Measurements from ENCODE around the gene NUDT16L1. TPM values are rescaled to one million over a fixed set of nuclear protein-coding genes. Genes with fewer than 3 reads are reported as not detected.

NUDT16L1 gene
- total RNA-seq, 6 experiments from 2014 or later = 17.8 to 36.3 (median 23.0) TPM

DNA sequence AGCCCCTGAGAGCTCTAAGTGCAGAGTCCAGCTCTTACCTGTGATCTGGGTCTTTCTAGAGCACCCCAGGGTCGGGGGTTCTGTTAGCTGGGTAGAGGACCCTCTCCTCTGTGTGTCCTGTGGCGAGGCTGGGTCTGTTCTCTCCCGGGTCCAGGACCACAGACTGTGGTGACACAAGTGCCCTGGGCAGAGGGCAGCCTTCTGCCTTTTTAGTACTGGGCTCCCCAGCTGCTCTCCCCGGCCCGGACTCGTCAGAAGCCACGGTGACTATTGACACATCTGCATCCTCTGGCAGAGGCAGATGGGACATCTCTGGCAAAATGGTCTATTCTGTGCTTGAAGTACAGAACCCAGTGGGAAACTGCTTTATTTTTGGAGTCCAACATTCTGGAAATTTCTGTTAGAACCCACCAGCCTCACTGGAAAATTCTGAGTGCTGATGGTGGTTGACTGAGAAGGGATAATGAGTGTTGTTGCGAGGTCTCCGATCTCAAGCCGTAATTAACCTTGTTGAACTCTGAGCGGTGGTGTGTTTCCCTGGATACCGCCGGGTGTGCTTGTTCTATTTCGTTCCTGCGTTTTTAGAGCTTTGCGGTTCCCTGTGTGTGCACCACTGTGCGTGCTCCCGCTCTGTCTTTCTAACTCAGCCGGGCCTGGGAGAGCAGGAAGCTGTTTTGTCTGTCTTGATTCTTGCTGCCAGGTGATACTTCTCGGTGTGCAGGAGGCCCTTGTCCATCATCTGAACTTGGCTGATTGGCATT is 26.0 kb upstream of the NUDT16L1 start:
- DNase-seq (peak in 1 of 3 donors; percentile 50), ATAC-seq (no peak)
- no peaks in the 10 kb centered on the region for H3K27me3 ChIP-seq
- H3K36me3 ChIP-seq = peaks cover 0 to 44% (median 21%) of the 10 kb centered on the region in 4 donors
- H3K27ac ChIP-seq = peak overlapping the region in 1 of 3 donors; percentile 32
- no peaks in the 10 kb centered on the region for H3K9me3 ChIP-seq
- no peak overlapping the region for H3K4me3 ChIP-seq
- TF ChIP-seq POLR2A (IDR thresholded peaks at IDR 0.05) = no peak
- TF ChIP-seq, protein P1, sequence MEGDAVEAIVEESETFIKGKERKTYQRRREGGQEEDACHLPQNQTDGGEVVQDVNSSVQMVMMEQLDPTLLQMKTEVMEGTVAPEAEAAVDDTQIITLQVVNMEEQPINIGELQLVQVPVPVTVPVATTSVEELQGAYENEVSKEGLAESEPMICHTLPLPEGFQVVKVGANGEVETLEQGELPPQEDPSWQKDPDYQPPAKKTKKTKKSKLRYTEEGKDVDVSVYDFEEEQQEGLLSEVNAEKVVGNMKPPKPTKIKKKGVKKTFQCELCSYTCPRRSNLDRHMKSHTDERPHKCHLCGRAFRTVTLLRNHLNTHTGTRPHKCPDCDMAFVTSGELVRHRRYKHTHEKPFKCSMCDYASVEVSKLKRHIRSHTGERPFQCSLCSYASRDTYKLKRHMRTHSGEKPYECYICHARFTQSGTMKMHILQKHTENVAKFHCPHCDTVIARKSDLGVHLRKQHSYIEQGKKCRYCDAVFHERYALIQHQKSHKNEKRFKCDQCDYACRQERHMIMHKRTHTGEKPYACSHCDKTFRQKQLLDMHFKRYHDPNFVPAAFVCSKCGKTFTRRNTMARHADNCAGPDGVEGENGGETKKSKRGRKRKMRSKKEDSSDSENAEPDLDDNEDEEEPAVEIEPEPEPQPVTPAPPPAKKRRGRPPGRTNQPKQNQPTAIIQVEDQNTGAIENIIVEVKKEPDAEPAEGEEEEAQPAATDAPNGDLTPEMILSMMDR (IDR thresholded peaks at IDR 0.05) = no peak
- intact Hi-C loops (cut with DNase I) = no loop called here
- WGBS (ENCODE audit: insufficient coverage, low coverage, low lambda C conversion rate, missing lambda C conversion rate) = 36% methylated on average over 13 of the region's 20 CpGs
- H3K4me1 ChIP-seq = peaks cover 0 to 35% (median 23%) of the 10 kb centered on the region in 4 donors

DNA sequence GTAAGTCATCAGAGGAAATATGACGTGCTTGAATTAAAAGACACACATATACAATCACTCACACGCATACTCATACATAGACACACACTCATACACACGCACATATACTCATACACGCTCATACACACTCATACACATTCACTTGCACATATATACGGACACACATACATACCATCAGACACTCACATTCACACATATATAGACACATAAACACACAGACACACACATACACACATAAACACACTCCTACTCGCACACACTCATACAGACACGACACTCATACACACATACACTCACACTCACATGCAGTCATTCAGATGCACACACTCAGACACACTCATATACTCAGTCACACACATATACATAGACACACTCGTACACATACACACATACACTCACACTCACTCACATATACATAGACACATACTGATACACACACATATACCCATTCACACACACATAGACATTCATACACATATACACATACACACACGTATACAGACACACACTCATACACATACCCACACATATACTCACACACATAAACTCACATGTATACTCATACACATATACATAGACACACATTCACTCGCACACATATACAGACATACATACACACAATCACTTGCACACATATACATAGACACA is 24.9 kb upstream of the NUDT16L1 start:
- DNase-seq (no peak), ATAC-seq (no peak)
- peaks cover 0 to 46% (median 24%) of the 10 kb centered on the region in 4 donors for H3K36me3 ChIP-seq
- H3K27ac ChIP-seq = no peak overlapping the region
- peaks cover 0 to 26% (median 18%) of the 10 kb centered on the region in 4 donors for H3K4me1 ChIP-seq
- WGBS (ENCODE audit: insufficient coverage, low coverage, low lambda C conversion rate, missing lambda C conversion rate) = 92% methylated on average over 10 of the region's 10 CpGs
- no peak for TF ChIP-seq POLR2A (IDR thresholded peaks at IDR 0.05)
- TF ChIP-seq, protein P1 (IDR thresholded peaks at IDR 0.05) = no peak
- H3K27me3 ChIP-seq = no peaks in the 10 kb centered on the region
- intact Hi-C loops (cut with DNase I) = no loop called here
- H3K4me3 ChIP-seq = no peak overlapping the region
- H3K9me3 ChIP-seq = no peaks in the 10 kb centered on the region

DNA sequence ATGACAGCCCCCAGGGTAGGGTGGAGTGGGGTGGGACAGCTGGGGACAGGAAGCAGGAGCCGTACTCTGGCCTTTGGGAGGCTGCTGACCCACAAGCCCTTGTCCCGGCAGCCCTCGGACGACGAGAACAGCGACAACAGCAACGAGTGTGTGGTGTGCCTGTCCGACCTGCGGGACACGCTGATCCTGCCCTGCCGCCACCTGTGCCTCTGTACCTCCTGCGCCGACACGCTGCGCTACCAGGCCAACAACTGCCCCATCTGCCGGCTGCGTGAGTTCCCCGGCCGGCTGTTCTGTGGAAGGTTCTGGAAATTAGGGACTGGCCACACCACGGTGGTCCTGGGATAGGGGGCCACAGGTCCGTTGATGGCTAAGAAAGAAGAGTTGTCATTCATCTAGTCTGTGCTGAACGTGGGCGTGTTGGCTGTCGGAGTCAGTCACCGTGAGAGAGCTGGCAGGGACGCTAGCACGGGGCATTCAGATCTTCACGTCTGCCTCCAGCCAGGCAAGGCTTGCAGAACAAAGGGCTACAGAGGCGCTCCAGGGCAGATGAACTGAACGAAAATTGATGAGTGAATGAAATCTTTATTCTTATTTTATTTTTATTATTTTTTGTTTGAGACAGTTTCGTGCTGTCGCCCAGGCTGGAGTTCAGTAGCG is 19.8 kb upstream of the NUDT16L1 start:
- Histone ChIP-seq H3K27me3 (no peaks in the 10 kb centered on the region), H3K4me3 (no peak overlapping the region), H3K4me1 (peaks cover 2 to 32% (median 18%) of the 10 kb centered on the region in 4 donors), H3K9me3 (no peaks in the 10 kb centered on the region), H3K36me3 (peaks cover 0 to 38% (median 19%) of the 10 kb centered on the region in 4 donors), H3K27ac (no peak overlapping the region)
- intact Hi-C loops (cut with DNase I) = no loop called here
- WGBS (ENCODE audit: insufficient coverage, low coverage, low lambda C conversion rate, missing lambda C conversion rate) = 94% methylated on average over 12 of the region's 33 CpGs
- TF ChIP-seq POLR2A (IDR thresholded peaks at IDR 0.05) = no peak
- TF ChIP-seq, protein P1 (IDR thresholded peaks at IDR 0.05) = no peak
- ATAC-seq = no peak
- no peak for DNase-seq

GRCh38 chr16:4674926-4675530 is 18.3 kb upstream of the NUDT16L1 start:
- Histone ChIP-seq H3K9me3 (no peaks in the 10 kb centered on the region), H3K4me3 (no peak overlapping the region), H3K27ac (peak overlapping the region; percentile 30 to 96 (median 51)), H3K4me1 (peaks cover 2 to 40% (median 21%) of the 10 kb centered on the region in 4 donors), H3K36me3 (peaks cover 0 to 25% (median 10%) of the 10 kb centered on the region in 4 donors), H3K27me3 (no peaks in the 10 kb centered on the region)
- TF ChIP-seq, protein P1 (IDR thresholded peaks at IDR 0.05) = no peak
- no peak for TF ChIP-seq POLR2A (IDR thresholded peaks at IDR 0.05)
- DNase-seq (no peak), ATAC-seq (no peak)
- 90% methylated on average over 8 of the region's 9 CpGs for WGBS (ENCODE audit: insufficient coverage, low coverage, low lambda C conversion rate, missing lambda C conversion rate)
- intact Hi-C loops (cut with DNase I) = no loop called here
